ENCODE measurements around the gene OR51L1.

DNA sequence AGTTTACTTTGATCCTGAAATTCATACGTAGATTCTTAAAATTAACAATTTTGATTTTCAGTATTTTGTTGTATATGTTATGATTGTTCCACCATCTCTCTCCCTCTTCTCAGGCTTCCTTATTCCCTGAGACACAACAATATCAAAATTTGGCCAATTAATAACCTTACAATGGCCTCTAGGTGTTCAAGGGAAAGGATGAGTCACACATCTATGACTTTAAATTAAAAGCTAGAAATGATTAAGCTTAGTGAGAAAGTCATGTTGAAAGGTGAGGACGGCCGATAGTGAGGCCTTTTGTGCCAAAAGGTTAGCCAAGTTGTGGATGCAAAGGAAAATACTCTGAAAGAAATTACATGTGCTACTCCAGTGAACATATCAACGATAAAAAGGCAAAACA, 46.2 kb downstream of the OR51L1 start:
- no peak for TF ChIP-seq CTCF (IDR thresholded peaks at IDR 0.05 in 8 of 11, conservative IDR thresholded peaks at IDR 0.05 in 3 of 11)
- TF ChIP-seq POLR2A (IDR thresholded peaks at IDR 0.05) = no peak
- no peak for TF ChIP-seq POLR2AphosphoS5 (IDR thresholded peaks at IDR 0.05)

Data from spleen (tissue), 7 donors.